Activated CD8-positive, alpha-beta T cell treated with anti-CD3 and anti-CD28 coated beads for 36 hours (primary cell): ENCODE data around the gene URM1. TPM values are rescaled to one million over a fixed set of nuclear protein-coding genes. Genes with fewer than 3 reads are reported as not detected.

Experiments used
- ATAC-seq: fragments of 200-7000 bp; cut with Tn5 transposase; one replicate; pipeline ENCODE4 v1.10.0; 2021; ENCODE audit warnings: mild to moderate bottlenecking, moderate library complexity
- CTCF ChIA-PET: fragments of 350-600 bp; sonication (Branson Sonifier 250); formaldehyde crosslinking; loops from one replicate; lab custom pipeline; 2021; ENCODE audit warnings: antibody characterized with exemption; lab: Charles Lee
- POLR2A ChIA-PET: fragments of 350-600 bp; sonication (Branson Sonifier 250); formaldehyde crosslinking; loops from one replicate; lab custom pipeline; 2021; ENCODE audit warnings: antibody characterized with exemption; lab: Charles Lee
- DNase-seq: peaks from one replicate; pipeline ENCODE4 v3.0.0-alpha.2; 2020
- H3K27ac Mint-ChIP-seq: one replicate; pipeline ENCODE4 v1.8.0; 2021; ENCODE audit warnings: mild to moderate bottlenecking, mixed read lengths
- H3K27me3 Mint-ChIP-seq: one replicate; pipeline ENCODE4 v1.8.0; 2021; ENCODE audit warnings: mixed read lengths
- H3K36me3 Mint-ChIP-seq: one replicate; pipeline ENCODE4 v1.8.0; 2021; ENCODE audit warnings: low read depth, mixed read lengths
- H3K4me1 Mint-ChIP-seq: one replicate; pipeline ENCODE4 v1.8.0; 2021; ENCODE audit warnings: low read depth, mixed read lengths
- H3K4me3 Mint-ChIP-seq: one replicate; pipeline ENCODE4 v1.8.0; 2021; ENCODE audit warnings: mild to moderate bottlenecking, moderate library complexity, mixed read lengths
- H3K9me3 Mint-ChIP-seq: one replicate; pipeline ENCODE4 v1.8.0; 2021; ENCODE audit warnings: mixed read lengths
- CTCF ChIP-seq: fragments of 200-600 bp; IDR thresholded peaks from one replicate; pipeline ENCODE4 v1.8.0; 2022; ENCODE audit warnings: antibody characterized with exemption, mild to moderate bottlenecking
- intact Hi-C: fragments of 100-400 bp; cut with micrococcal nuclease; formaldehyde crosslinking; loops from one replicate; pipeline ENCODE4 v1.10.0; 2022
- total RNA-seq, 2 experiments: library from RNA; stranded (reverse); gene quantifications; one replicate each; pipeline ENCODE4 v1.2.3, GENCODE V29; 2021

The URM1 gene
- total RNA-seq, 2 experiments from 2014 or later: 56.3 to 60.2 TPM

- H3K4me1 Mint-ChIP-seq: peaks cover 3% of the 10 kb centered on the region
- no peak overlapping the region for H3K27ac Mint-ChIP-seq
- POLR2A ChIA-PET: no interaction called here
- DNase-seq (no peak), ATAC-seq (no peak)
- CTCF ChIA-PET: interaction anchor here (1.3 to 1.5 kb wide), 2 partner anchors 50 to 90 kb away, joined by 3 to 6 read pairs; no protein-coding TSS in a partner anchor
- TF ChIP-seq CTCF: no peak
- H3K9me3 Mint-ChIP-seq: no peaks in the 10 kb centered on the region
- H3K4me3 Mint-ChIP-seq: no peak overlapping the region
- no peaks in the 10 kb centered on the region for H3K27me3 Mint-ChIP-seq
- intact Hi-C loops: no loop called here
- peaks cover 14% of the 10 kb centered on the region for H3K36me3 Mint-ChIP-seq
These were observed 26.1 kb upstream of the URM1 start for GRCh38 chr9:128344931-128345605.

- DNase-seq (no peak), ATAC-seq (no peak)
- no peak for TF ChIP-seq CTCF
- no peaks in the 10 kb centered on the region for H3K27me3 Mint-ChIP-seq
- POLR2A ChIA-PET: interaction anchor here (0.6 to 1.1 kb wide), 2 partner anchors 13 to 18 kb away, joined by 3 read pairs; no protein-coding TSS in a partner anchor
- CTCF ChIA-PET: interaction anchor here (2.5 kb wide), 1 partner anchor 14 kb away, joined by 11 read pairs; no protein-coding TSS in a partner anchor
- H3K9me3 Mint-ChIP-seq: no peaks in the 10 kb centered on the region
- intact Hi-C loops: no loop called here
- no peaks in the 10 kb centered on the region for H3K4me1 Mint-ChIP-seq
- peaks cover 13% of the 10 kb centered on the region for H3K36me3 Mint-ChIP-seq
- no peak overlapping the region for H3K4me3 Mint-ChIP-seq
- H3K27ac Mint-ChIP-seq: no peak overlapping the region
These were observed 22.0 kb upstream of the URM1 start for GRCh38 chr9:128349125-128349524.

GRCh38 chr9:128349772-128350171, 21.4 kb upstream of the URM1 start:
- CTCF ChIA-PET: interaction anchor here (1.8 to 2.5 kb wide), 2 partner anchors 8 to 13 kb away, joined by 5 to 11 read pairs; no protein-coding TSS in a partner anchor

GRCh38 chr9:128355451-128355850, 15.7 kb upstream of the URM1 start:
- peaks cover under 1% of the 10 kb centered on the region for H3K36me3 Mint-ChIP-seq
- ATAC-seq (no peak), DNase-seq (no peak)
- H3K27me3 Mint-ChIP-seq: no peaks in the 10 kb centered on the region
- CTCF ChIA-PET: interaction anchor here (1.0 kb wide), 1 partner anchor 14 kb away, joined by 4 read pairs; no protein-coding TSS in a partner anchor
- H3K9me3 Mint-ChIP-seq: no peaks in the 10 kb centered on the region
- H3K4me3 Mint-ChIP-seq: no peak overlapping the region
- no peak overlapping the region for H3K27ac Mint-ChIP-seq
- TF ChIP-seq CTCF: no peak
- POLR2A ChIA-PET: interaction anchor here (1.2 to 1.3 kb wide), 2 partner anchors 10 to 195 kb away, joined by 3 read pairs; no protein-coding TSS in a partner anchor
- intact Hi-C loops: no loop called here
- no peaks in the 10 kb centered on the region for H3K4me1 Mint-ChIP-seq

More at GRCh38 chr9:128349772-128350171, 21.4 kb upstream of the URM1 start:
- intact Hi-C loops: no loop called here
- Mint-ChIP-seq H3K36me3 (peaks cover 11% of the 10 kb centered on the region), H3K4me3 (no peak overlapping the region), H3K9me3 (no peaks in the 10 kb centered on the region), H3K27ac (no peak overlapping the region), H3K4me1 (no peaks in the 10 kb centered on the region), H3K27me3 (no peaks in the 10 kb centered on the region)
- no peak for ATAC-seq
- POLR2A ChIA-PET: interaction anchor here (0.6 to 1.1 kb wide), 2 partner anchors 13 to 17 kb away, joined by 3 read pairs; no protein-coding TSS in a partner anchor
- no peak for TF ChIP-seq CTCF
- no peak for DNase-seq

- no peak overlapping the region for H3K4me3 Mint-ChIP-seq
- no peaks in the 10 kb centered on the region for H3K36me3 Mint-ChIP-seq
- CTCF ChIA-PET: no interaction called here
- DNase-seq: no peak
- no peaks in the 10 kb centered on the region for H3K9me3 Mint-ChIP-seq
- ATAC-seq: no peak
- peaks cover 10% of the 10 kb centered on the region for H3K4me1 Mint-ChIP-seq
- intact Hi-C loops: no loop called here
- H3K27me3 Mint-ChIP-seq: no peaks in the 10 kb centered on the region
- H3K27ac Mint-ChIP-seq: no peak overlapping the region
- POLR2A ChIA-PET: interaction anchor here (0.6 kb wide), 1 partner anchor 351 kb away, joined by 4 read pairs; no protein-coding TSS in a partner anchor
- TF ChIP-seq CTCF: no peak
These were observed 13.1 kb upstream of the URM1 start for GRCh38 chr9:128358090-128358489.
